Ascending aorta (tissue), 2 donors: ENCODE data around the gene DOCK2. TPM values are rescaled to one million over a fixed set of nuclear protein-coding genes. Genes with fewer than 3 reads are reported as not detected.

ENCODE experiments used
- DNase-seq, 2 donors: peaks; one replicate each; pipeline ENCODE4 v3.0.0-alpha.2; 2019; ENCODE audit warnings: low spot score in 2 of 2
- H3K27ac ChIP-seq, 2 donors: fragments of 200-600 bp; sonication (generic); one replicate each; pipeline ENCODE4 v1.5.1; 2016 to 2017; ENCODE audit warnings: mild to moderate bottlenecking in 1 of 2
- H3K27me3 ChIP-seq: fragments of 200-600 bp; sonication (generic); one replicate; pipeline ENCODE4 v1.5.1; 2017
- H3K36me3 ChIP-seq, 2 donors: fragments of 200-600 bp; sonication (generic); one replicate each; pipeline ENCODE4 v1.5.1; 2016
- H3K4me1 ChIP-seq, 2 donors: fragments of 200-600 bp; sonication (generic); one replicate each; pipeline ENCODE4 v1.5.1; 2016 to 2017; ENCODE audit warnings: mild to moderate bottlenecking in 1 of 2
- H3K4me3 ChIP-seq, 2 donors: fragments of 200-600 bp; sonication (generic); one replicate each; pipeline ENCODE4 v1.5.1; 2016 to 2017; ENCODE audit warnings: mild to moderate bottlenecking in 1 of 2
- H3K9me3 ChIP-seq, 2 donors: fragments of 200-600 bp; sonication (generic); one replicate each; pipeline ENCODE4 v1.5.1; 2016
- intact Hi-C: fragments of 100-400 bp; cut with DNase I; formaldehyde crosslinking; loops from one replicate; pipeline ENCODE4 v1.15.1; 2023
- total RNA-seq: library from RNA; depleted of rRNA; stranded (reverse); fragments of >200 nt; gene quantifications from one replicate; pipeline ENCODE4 v1.1.0, GENCODE V29; 2016
- TF ChIP-seq, protein P1 (sequence below), 3 experiments: fragments of 200-600 bp in 2 of 3; fragments of 450-650 bp in 1 of 3; sonication (generic) in 2 of 3; IDR thresholded peaks; one replicate each; pipeline ENCODE4 v1.5.1; 2016 to 2019; ENCODE audit warnings: antibody characterized with exemption in 3 of 3, mild to moderate bottlenecking in 1 of 3, moderate library complexity in 1 of 3

DOCK2 gene
- total RNA-seq, 1 donor from 2014 or later, result 33.1 TPM

GRCh38 chr5:169864483-169864882 is 227.4 kb downstream of the DOCK2 start:
- H3K4me3 ChIP-seq, result no peak overlapping the region
- H3K36me3 ChIP-seq, result no peaks in the 10 kb centered on the region
- no peaks in the 10 kb centered on the region for H3K27me3 ChIP-seq
- intact Hi-C loops, result no loop called here
- no peak for DNase-seq
- no peaks in the 10 kb centered on the region for H3K4me1 ChIP-seq
- TF ChIP-seq, protein P1, sequence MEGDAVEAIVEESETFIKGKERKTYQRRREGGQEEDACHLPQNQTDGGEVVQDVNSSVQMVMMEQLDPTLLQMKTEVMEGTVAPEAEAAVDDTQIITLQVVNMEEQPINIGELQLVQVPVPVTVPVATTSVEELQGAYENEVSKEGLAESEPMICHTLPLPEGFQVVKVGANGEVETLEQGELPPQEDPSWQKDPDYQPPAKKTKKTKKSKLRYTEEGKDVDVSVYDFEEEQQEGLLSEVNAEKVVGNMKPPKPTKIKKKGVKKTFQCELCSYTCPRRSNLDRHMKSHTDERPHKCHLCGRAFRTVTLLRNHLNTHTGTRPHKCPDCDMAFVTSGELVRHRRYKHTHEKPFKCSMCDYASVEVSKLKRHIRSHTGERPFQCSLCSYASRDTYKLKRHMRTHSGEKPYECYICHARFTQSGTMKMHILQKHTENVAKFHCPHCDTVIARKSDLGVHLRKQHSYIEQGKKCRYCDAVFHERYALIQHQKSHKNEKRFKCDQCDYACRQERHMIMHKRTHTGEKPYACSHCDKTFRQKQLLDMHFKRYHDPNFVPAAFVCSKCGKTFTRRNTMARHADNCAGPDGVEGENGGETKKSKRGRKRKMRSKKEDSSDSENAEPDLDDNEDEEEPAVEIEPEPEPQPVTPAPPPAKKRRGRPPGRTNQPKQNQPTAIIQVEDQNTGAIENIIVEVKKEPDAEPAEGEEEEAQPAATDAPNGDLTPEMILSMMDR (IDR thresholded peaks at IDR 0.05), result no peak
- no peak overlapping the region for H3K27ac ChIP-seq
- no peaks in the 10 kb centered on the region for H3K9me3 ChIP-seq

DNA sequence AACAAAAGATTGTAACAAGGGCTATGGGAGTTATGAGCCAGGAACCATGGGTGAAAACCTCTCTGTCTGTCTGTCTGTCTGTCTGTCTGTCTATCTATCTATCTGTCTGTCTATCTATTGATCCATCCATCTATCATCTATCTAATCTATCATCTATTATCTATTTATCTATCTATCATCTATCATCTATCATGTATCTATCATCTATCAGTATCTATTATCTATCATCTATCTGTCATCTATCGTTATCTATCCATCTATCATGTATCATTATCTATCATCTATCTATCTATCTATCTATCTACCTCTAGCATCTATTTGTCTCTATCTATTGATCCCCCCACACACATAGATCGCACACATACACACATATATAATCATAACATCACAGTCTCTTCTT is 230.3 kb downstream of the DOCK2 start:
- H3K36me3 ChIP-seq, result no peaks in the 10 kb centered on the region
- intact Hi-C loops, result no loop called here
- H3K4me1 ChIP-seq, result no peaks in the 10 kb centered on the region
- no peak overlapping the region for H3K4me3 ChIP-seq
- TF ChIP-seq, protein P1 (IDR thresholded peaks at IDR 0.05), result no peak
- no peaks in the 10 kb centered on the region for H3K9me3 ChIP-seq
- no peak overlapping the region for H3K27ac ChIP-seq
- no peaks in the 10 kb centered on the region for H3K27me3 ChIP-seq
- no peak for DNase-seq

GRCh38 chr5:169869066-169869465 is 232.0 kb downstream of the DOCK2 start:
- no peaks in the 10 kb centered on the region for H3K4me1 ChIP-seq
- TF ChIP-seq, protein P1 (IDR thresholded peaks at IDR 0.05), result no peak
- no peaks in the 10 kb centered on the region for H3K27me3 ChIP-seq
- intact Hi-C loops, result no loop called here
- DNase-seq, result no peak
- no peak overlapping the region for H3K27ac ChIP-seq
- no peaks in the 10 kb centered on the region for H3K36me3 ChIP-seq
- H3K4me3 ChIP-seq, result no peak overlapping the region
- no peaks in the 10 kb centered on the region for H3K9me3 ChIP-seq

GRCh38 chr5:169870211-169870610 is 233.1 kb downstream of the DOCK2 start:
- Histone ChIP-seq H3K36me3 (no peaks in the 10 kb centered on the region), H3K9me3 (no peaks in the 10 kb centered on the region), H3K27ac (no peak overlapping the region), H3K27me3 (no peaks in the 10 kb centered on the region), H3K4me3 (no peak overlapping the region), H3K4me1 (no peaks in the 10 kb centered on the region)
- no peak for DNase-seq
- intact Hi-C loops, result no loop called here
- TF ChIP-seq, protein P1 (IDR thresholded peaks at IDR 0.05), result no peak

- DNase-seq, result no peak
- Histone ChIP-seq H3K4me1 (no peaks in the 10 kb centered on the region), H3K4me3 (no peak overlapping the region), H3K36me3 (no peaks in the 10 kb centered on the region), H3K27me3 (no peaks in the 10 kb centered on the region), H3K27ac (no peak overlapping the region), H3K9me3 (no peaks in the 10 kb centered on the region)
- TF ChIP-seq, protein P1 (IDR thresholded peaks at IDR 0.05), result no peak
- intact Hi-C loops, result no loop called here
These were observed 234.9 kb downstream of the DOCK2 start for GRCh38 chr5:169871826-169872490.

DNA sequence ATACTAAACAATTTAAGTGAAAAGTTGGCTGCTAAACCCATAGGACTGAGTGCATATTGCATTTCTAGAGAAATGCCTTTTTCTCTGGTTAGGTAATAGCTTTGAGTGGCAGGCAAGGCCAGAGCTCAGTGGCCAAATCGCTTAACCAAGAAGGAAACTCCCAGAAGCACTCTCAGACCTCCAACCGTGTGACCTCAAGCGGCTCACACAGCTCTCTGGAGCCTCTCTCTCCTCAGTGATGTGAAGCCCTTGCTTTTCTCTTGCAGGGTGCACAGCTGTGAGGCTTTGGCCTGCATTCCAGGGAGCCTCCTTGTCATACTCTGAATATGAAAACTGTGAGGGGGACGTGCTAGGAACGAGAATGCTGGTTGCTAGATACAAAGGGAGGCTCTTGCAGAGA is 236.6 kb downstream of the DOCK2 start:
- intact Hi-C loops, result no loop called here
- DNase-seq, result no peak
- TF ChIP-seq, protein P1 (IDR thresholded peaks at IDR 0.05), result no peak

More for the DNA sequence above, 236.6 kb downstream of the DOCK2 start:
- Histone ChIP-seq H3K36me3 (no peaks in the 10 kb centered on the region), H3K27ac (no peak overlapping the region), H3K27me3 (no peaks in the 10 kb centered on the region), H3K4me1 (no peaks in the 10 kb centered on the region), H3K9me3 (no peaks in the 10 kb centered on the region), H3K4me3 (no peak overlapping the region)
